GM19463 (cell line): Measurements from ENCODE around the gene EPS8L3.
"Not testable (repeated sequence)": the region's sequence is repeated elsewhere in the genome, so short reads cannot be mapped to it uniquely, and the experiment has no call there.

Source experiments
- ATAC-seq: cut with Tn5 transposase; IDR thresholded peaks from one replicate; pipeline ENCODE4 v1.9.1; 2021; ENCODE audit warnings: mild to moderate bottlenecking, moderate library complexity; ENCODE audit not compliant: unreplicated experiment

Gene EPS8L3

GRCh38 chr1:109748311-109748710, 15.4 kb downstream of the EPS8L3 start:
- not testable (repeated sequence) for ATAC-seq

DNA sequence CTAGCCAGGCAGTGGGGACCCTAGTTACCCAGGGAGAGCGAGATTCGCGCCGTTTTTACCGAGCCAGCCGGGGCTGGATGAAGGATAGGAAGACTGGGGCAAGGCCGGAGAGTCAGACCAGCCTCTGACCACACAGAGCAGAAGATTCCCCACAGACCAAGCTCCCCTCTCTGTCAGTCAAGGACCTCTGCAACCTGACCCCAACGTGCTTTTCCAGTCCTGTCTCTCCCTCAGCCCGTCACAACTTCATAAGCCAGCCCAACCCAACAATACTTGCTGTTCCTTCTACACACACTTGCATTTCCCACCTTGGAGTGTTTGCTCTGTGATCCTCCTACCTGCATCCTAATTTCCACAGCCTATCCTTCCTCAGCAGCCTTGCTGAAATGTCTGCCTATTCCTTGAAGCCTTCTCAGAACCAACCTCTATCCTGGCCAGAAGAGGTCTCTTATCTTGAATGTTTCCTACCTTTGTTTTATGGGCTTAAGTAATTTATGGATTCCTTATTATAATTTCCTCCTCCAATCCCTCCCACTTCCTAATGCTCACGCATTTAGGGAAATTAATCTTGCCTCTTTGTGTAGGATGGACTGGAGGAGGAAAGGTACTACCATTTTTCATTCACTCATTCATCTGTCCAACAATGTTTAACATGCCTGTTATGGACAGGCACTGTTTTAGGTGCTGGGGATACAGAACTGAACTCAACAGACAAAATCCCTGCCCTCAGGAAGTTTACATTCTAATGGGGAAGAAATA, 22.9 kb downstream of the EPS8L3 start, which contains the start of gene GSTM3:
Gene GSTM3 (minus strand): TSS at position 424 of the 759 bp plus-strand sequence. CDS start 751 bp downstream, outside the sequence.
- no peak for ATAC-seq

DNA sequence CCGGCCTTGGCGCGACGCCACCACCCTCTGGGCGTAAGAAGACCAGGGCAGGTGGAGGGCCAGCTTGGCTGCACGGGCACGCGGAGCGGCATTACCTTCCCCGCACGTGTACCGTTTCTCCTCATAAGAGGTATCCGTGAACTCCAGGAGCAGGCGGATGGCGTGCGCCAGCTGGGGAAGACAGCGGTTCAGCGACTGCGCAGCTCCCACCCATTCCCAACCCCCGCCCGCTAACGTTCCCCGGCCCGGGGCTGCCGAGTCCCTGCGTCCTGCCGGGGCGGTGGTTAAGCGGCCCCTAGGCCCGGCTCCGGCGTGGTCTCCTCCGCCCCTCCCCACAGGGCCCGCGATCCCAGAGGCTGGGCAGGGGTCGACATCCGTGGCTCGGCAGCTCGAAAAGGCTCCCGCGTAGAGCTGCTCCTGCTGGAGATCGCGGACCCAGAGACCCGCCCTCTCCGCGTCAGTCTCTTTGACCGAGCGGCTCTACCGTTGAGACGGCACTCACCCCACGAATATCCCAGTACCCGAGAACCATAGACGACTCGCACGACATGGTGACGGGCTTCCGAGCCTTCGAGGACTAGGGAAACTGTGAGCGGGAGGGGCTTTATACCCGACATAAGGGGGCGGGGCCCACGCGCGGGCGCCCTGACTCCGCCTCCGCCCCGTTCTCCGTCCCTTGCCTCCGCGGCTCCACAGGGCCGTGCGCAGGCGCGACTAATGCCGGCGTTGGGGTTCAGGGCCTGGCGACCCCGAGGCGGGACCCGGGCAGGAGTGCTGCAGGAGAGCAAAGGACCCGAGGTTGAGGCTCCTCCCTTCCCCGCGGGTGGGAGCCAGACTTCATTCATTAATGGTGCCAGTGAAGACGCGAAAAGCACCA, 23.7 kb downstream of the EPS8L3 start:
- peak; percentile 95 for ATAC-seq

- no peak for ATAC-seq
These were observed 30.4 kb downstream of the EPS8L3 start for GRCh38 chr1:109733236-109733870.

DNA sequence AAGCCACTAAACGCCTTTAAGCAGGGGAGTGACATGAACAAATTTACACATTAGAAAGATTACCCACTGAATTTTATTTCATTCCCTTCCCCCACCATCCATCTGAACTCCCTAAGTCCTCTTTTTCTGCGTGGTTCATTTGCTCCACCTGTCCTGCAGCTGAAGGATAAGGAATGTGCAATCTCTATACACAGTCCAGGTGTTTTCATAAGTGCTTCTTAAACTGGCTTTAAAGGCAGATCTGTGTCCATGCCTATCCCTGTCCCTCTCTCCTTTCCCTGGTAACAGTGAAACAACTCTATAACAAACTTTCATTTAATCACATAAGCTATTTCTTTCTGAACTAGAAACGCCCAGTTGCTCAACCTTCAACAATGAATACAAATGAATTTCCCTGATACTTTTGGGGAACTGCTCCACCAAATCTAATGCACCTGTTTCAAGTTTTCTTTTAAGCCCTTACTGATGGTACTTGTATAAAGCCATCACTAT, 31.3 kb downstream of the EPS8L3 start:
- no peak for ATAC-seq

- no peak for ATAC-seq
These were observed 33.1 kb downstream of the EPS8L3 start for GRCh38 chr1:109730666-109731065.

GRCh38 chr1:109728870-109729269, 34.9 kb downstream of the EPS8L3 start:
- ATAC-seq: no peak

- ATAC-seq: no peak
These were observed 36.9 kb downstream of the EPS8L3 start for GRCh38 chr1:109726728-109727373.

GRCh38 chr1:109726007-109726406, 37.7 kb downstream of the EPS8L3 start:
- no peak for ATAC-seq

DNA sequence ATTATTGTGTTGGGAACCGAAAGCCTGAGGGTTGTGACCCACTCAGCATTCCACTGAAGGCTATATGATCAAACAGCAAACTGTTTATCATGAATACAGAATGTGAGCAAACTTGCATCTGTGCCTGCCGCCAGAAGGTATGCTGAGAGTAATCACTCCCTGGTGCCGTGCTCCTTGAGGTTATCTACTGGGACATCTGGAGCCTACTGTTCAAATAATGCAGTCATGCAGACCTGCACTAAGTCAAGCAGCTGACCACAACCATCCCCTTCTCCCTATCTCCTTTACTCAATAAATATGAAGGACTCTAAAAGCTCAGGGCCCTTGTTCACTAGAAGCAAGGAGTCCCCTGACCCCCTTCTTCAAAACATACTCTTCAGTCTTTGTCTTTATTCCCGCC, 38.2 kb downstream of the EPS8L3 start:
- ATAC-seq: no peak

DNA sequence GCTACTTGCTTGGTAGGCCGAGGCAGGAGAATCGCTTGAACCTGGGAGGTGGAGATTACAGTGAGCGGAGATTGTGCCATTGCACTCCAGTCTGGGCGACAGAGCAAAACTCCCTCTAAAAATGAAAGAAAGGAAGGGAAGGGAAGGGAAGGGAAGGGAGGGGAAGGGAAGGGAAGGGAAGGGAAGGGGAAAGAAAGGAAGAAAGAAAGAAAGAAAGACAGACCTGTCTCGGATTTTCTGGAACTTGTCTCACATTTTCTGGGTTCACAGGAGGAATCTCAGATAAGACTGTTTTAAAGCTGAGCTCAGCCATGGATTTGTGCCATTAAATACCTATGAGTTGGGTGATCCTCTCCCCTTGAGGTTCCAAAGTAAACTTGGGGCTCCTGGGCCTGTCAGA, 38.8 kb downstream of the EPS8L3 start:
- no peak for ATAC-seq

- ATAC-seq: no peak
These were observed 40.6 kb downstream of the EPS8L3 start for GRCh38 chr1:109722908-109723691.

DNA sequence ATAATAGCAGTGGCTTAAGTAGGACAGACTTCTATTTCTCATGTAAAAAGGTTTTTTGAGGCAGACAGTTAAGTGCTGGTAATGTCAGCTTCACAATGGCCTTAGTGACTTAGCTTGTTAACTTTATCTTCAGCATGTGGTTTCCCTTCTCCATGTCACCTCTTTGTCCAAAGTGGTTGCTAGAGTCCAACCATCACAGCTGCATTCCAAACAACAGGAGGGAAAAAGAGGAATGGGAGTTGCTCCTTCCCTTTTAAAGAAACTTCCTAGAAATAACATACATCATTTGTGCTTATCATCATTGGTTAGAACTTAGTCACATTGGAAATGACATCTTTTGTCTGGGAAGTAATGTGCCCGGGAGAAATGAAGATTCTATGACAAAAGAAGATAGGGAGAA, 41.8 kb downstream of the EPS8L3 start:
- no peak for ATAC-seq

- no peak for ATAC-seq
These were observed 42.7 kb downstream of the EPS8L3 start for GRCh38 chr1:109721042-109721441.

GRCh38 chr1:109719337-109719837, 44.3 kb downstream of the EPS8L3 start:
- peak; percentile 75 for ATAC-seq

- ATAC-seq: no peak
These were observed 45.2 kb downstream of the EPS8L3 start for GRCh38 chr1:109718495-109718894.

DNA sequence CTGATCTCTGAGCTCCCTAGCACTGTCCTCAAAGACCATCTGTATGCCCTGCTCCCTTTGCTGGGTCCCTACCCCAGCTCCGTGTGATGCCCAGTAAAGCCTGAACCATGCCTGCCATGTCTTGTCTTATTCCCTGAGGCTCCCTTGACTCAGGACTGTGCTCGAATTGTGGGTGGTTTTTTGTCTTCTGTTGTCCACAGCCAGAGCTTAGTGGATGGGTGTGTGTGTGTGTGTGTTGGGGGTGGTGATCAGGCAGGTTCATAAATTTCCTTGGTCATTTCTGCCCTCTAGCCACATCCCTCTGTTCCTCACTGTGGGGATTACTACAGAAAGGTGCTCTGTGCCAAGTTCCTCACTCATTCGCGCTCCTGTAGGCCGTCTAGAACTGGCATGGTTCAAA, 46.0 kb downstream of the EPS8L3 start:
- ATAC-seq: no peak

DNA sequence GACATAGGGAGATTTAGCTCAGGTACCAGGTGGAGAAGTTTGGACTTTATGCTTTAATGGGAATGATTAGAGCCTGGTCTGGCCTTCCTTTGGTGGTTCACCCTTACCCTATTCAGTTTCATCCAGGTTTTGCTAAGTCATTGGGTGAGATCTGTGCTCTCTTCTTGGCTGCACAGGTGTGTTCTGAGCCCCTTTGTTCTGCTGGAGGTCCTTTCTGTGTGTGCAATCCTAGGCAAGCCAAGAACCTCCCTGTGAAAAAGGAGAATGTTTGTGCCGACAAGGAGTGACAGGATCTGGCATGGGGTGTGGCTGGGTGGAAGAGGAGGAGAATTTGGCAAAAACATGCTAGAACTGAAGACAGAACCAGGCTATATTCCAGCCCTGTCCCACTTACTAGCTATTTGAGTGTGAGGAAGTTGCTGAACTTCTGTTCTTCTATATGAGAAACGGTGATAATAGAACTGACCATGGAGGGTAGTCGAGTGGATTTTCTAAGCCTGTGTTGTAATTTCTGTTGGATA, 47.1 kb downstream of the EPS8L3 start:
- no peak for ATAC-seq

GRCh38 chr1:109716121-109716520, 47.6 kb downstream of the EPS8L3 start:
- ATAC-seq: no peak
